ENCODE results near the gene UAP1L1.
"Not testable (repeated sequence)": the region's sequence is repeated elsewhere in the genome, so short reads cannot be mapped to it uniquely, and the experiment has no call there.

DNA sequence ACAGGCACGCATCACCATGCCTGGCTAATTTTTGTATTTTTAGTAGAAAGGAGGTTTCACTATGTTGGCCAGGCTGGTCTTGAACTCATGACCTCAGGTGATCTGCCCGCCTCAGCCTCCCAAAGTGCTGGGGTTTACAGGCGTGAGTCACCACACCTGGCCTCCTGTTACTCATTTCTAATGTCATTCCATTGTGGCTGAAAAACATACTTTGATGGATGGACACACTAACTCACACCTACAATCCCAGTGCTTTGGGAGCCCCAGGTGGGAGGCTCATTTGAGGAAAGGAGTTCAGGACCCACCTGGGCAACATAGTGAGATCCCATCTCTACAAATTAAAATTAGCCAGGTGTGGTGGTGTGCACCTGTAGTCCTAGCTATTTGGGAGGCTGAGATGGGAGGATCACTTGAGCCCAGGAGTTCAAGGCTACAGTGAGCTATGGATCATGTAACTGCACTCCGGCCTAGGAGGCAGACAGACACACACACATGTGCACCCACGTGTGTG, 46.7 kb downstream of the UAP1L1 start:
- TF ChIP-seq, protein P1, sequence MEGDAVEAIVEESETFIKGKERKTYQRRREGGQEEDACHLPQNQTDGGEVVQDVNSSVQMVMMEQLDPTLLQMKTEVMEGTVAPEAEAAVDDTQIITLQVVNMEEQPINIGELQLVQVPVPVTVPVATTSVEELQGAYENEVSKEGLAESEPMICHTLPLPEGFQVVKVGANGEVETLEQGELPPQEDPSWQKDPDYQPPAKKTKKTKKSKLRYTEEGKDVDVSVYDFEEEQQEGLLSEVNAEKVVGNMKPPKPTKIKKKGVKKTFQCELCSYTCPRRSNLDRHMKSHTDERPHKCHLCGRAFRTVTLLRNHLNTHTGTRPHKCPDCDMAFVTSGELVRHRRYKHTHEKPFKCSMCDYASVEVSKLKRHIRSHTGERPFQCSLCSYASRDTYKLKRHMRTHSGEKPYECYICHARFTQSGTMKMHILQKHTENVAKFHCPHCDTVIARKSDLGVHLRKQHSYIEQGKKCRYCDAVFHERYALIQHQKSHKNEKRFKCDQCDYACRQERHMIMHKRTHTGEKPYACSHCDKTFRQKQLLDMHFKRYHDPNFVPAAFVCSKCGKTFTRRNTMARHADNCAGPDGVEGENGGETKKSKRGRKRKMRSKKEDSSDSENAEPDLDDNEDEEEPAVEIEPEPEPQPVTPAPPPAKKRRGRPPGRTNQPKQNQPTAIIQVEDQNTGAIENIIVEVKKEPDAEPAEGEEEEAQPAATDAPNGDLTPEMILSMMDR (IDR thresholded peaks at IDR 0.05), result not testable (repeated sequence)
- TF ChIP-seq POLR2A (IDR thresholded peaks at IDR 0.05), result not testable (repeated sequence)

Data from testis (tissue), 2 donors.